ENCODE data around the gene THUMPD2.
A peak's percentile ranks its signal among the peaks of the same experiment; 100 is the strongest.
"Not testable (repeated sequence)": the region's sequence is repeated elsewhere in the genome, so short reads cannot be mapped to it uniquely, and the experiment has no call there.

Gene THUMPD2
- 14.4 reads per million, percentile 39 among the genes with 10 or more reads in this experiment for total RNA-seq

- DNase-seq: peak; percentile 14
These were observed at the start of gene THUMPD2 for GRCh38 chr2:39778775-39779340. THUMPD2 (minus strand) TSS chr2:39779258; CDS start chr2:39779239, 19 bp downstream.

- DNase-seq: no peak
These were observed 42.8 kb upstream of the THUMPD2 start for GRCh38 chr2:39821871-39822270.

GRCh38 chr2:39816845-39817244 lies 37.8 kb upstream of the THUMPD2 start:
- DNase-seq: no peak

GRCh38 chr2:39816428-39816827 lies 37.4 kb upstream of the THUMPD2 start:
- no peak for DNase-seq

GRCh38 chr2:39805936-39806608 lies 27.0 kb upstream of the THUMPD2 start:
- no peak for DNase-seq

- DNase-seq: no peak
These were observed 24.8 kb upstream of the THUMPD2 start for GRCh38 chr2:39803839-39804238.

- DNase-seq: no peak
These were observed 21.7 kb upstream of the THUMPD2 start for GRCh38 chr2:39800752-39801151.

GRCh38 chr2:39796134-39796533 lies 17.1 kb upstream of the THUMPD2 start:
- no peak for DNase-seq

GRCh38 chr2:39790216-39790818 lies 11.3 kb upstream of the THUMPD2 start:
- not testable (repeated sequence) for DNase-seq

GRCh38 chr2:39787950-39788349 lies 8.9 kb upstream of the THUMPD2 start:
- DNase-seq: no peak

- no peak for DNase-seq
These were observed 7.9 kb upstream of the THUMPD2 start for GRCh38 chr2:39786761-39787522.

GRCh38 chr2:39782591-39782990 lies 3.5 kb upstream of the THUMPD2 start:
- DNase-seq: no peak

- no peak for DNase-seq
These were observed 2.6 kb upstream of the THUMPD2 start for GRCh38 chr2:39781697-39782096.

GRCh38 chr2:39780825-39781600 lies 2.0 kb upstream of the THUMPD2 start:
- no peak for DNase-seq

GRCh38 chr2:39779927-39780326 lies 869 bp upstream of the THUMPD2 start:
- DNase-seq: no peak

- no peak for DNase-seq
These were observed 338 bp upstream of the THUMPD2 start for GRCh38 chr2:39779341-39779851.

- DNase-seq: no peak
These were observed 825 bp downstream of the THUMPD2 start for GRCh38 chr2:39778233-39778632.

GRCh38 chr2:39772812-39773152 lies 6.3 kb downstream of the THUMPD2 start:
- DNase-seq: no peak

- no peak for DNase-seq
These were observed 6.8 kb downstream of the THUMPD2 start for GRCh38 chr2:39772086-39772811.

- DNase-seq: no peak
These were observed 16.6 kb downstream of the THUMPD2 start for GRCh38 chr2:39762448-39762847.

- DNase-seq: no peak
These were observed 21.9 kb downstream of the THUMPD2 start for GRCh38 chr2:39757156-39757555.

GRCh38 chr2:39755466-39755865 lies 23.6 kb downstream of the THUMPD2 start:
- no peak for DNase-seq

Measured in effector CD4-positive, alpha-beta T cell (primary cell).